Measurements from ENCODE around the gene YBEY. TPM values are rescaled to one million over a fixed set of nuclear protein-coding genes. Genes with fewer than 3 reads are reported as not detected.

YBEY gene
- polyA plus RNA-seq, 1 donor from 2014 or later = 88.4 TPM

DNA sequence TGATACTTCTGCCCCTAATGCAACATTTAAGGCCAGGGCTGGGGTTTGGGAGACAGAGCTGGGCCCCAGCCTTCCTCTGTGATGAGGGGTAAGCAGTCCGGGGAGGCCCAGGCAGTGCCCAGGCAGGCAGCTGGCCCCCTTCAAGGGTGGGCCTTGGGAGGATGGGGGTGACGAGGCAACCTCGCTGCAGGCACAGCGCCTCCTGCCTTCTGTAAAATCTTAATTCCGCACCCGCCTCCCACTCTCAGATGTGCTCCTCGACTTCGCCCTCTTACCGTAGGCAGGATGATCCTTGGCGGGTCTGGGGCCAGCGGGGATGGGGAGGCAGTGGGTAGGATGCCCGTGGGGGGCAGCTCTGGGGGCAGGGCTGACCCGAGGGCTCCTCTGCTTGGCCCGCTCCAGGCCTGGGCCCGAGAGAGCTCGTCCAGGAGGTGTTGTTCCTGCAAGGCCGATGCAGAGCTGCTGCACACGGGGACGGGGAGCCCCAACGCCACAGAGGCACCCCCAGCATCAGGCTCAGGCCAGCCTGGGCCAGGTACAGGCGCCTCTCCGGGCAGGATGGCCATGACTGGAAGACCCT is 28.4 kb downstream of the YBEY start:
- no peak overlapping the region for H2AFZ ChIP-seq (ENCODE audit: low read depth, low read length)
- H3K27me3 ChIP-seq (ENCODE audit: insufficient read depth, low read depth, low read length) = no peaks in the 10 kb centered on the region
- H3K4me3 ChIP-seq (ENCODE audit: low read length) = no peak overlapping the region
- TF ChIP-seq MXI1 (conservative IDR thresholded peaks at IDR 0.05; ENCODE audit: poor library complexity, severe bottlenecking) (no peak), SMC3 (conservative IDR thresholded peaks at IDR 0.05; ENCODE audit: poor library complexity) (no peak), TAF1 (IDR thresholded peaks at IDR 0.05; ENCODE audit: low read depth) (no peak), POLR2AphosphoS5 (IDR thresholded peaks at IDR 0.05) (no peak), RAD21 (conservative IDR thresholded peaks at IDR 0.05) (no peak), EP300 (conservative IDR thresholded peaks at IDR 0.05; ENCODE audit: poor library complexity, severe bottlenecking) (no peak), EZH2 (IDR thresholded peaks at IDR 0.05; ENCODE audit: borderline replicate concordance, insufficient read depth, low read length, poor library complexity, severe bottlenecking) (no peak)
- TF ChIP-seq, protein P1, sequence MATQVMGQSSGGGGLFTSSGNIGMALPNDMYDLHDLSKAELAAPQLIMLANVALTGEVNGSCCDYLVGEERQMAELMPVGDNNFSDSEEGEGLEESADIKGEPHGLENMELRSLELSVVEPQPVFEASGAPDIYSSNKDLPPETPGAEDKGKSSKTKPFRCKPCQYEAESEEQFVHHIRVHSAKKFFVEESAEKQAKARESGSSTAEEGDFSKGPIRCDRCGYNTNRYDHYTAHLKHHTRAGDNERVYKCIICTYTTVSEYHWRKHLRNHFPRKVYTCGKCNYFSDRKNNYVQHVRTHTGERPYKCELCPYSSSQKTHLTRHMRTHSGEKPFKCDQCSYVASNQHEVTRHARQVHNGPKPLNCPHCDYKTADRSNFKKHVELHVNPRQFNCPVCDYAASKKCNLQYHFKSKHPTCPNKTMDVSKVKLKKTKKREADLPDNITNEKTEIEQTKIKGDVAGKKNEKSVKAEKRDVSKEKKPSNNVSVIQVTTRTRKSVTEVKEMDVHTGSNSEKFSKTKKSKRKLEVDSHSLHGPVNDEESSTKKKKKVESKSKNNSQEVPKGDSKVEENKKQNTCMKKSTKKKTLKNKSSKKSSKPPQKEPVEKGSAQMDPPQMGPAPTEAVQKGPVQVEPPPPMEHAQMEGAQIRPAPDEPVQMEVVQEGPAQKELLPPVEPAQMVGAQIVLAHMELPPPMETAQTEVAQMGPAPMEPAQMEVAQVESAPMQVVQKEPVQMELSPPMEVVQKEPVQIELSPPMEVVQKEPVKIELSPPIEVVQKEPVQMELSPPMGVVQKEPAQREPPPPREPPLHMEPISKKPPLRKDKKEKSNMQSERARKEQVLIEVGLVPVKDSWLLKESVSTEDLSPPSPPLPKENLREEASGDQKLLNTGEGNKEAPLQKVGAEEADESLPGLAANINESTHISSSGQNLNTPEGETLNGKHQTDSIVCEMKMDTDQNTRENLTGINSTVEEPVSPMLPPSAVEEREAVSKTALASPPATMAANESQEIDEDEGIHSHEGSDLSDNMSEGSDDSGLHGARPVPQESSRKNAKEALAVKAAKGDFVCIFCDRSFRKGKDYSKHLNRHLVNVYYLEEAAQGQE (IDR thresholded peaks at IDR 0.05; ENCODE audit: borderline replicate concordance) = no peak
- TF ChIP-seq, protein P2, sequence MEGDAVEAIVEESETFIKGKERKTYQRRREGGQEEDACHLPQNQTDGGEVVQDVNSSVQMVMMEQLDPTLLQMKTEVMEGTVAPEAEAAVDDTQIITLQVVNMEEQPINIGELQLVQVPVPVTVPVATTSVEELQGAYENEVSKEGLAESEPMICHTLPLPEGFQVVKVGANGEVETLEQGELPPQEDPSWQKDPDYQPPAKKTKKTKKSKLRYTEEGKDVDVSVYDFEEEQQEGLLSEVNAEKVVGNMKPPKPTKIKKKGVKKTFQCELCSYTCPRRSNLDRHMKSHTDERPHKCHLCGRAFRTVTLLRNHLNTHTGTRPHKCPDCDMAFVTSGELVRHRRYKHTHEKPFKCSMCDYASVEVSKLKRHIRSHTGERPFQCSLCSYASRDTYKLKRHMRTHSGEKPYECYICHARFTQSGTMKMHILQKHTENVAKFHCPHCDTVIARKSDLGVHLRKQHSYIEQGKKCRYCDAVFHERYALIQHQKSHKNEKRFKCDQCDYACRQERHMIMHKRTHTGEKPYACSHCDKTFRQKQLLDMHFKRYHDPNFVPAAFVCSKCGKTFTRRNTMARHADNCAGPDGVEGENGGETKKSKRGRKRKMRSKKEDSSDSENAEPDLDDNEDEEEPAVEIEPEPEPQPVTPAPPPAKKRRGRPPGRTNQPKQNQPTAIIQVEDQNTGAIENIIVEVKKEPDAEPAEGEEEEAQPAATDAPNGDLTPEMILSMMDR (IDR thresholded peaks at IDR 0.05; ENCODE audit: poor library complexity, severe bottlenecking) = no peak
- H3K9ac ChIP-seq (ENCODE audit: low read length) = no peak overlapping the region
- H3K36me3 ChIP-seq (ENCODE audit: insufficient read depth, low read length) = no peaks in the 10 kb centered on the region
- no peaks in the 10 kb centered on the region for H4K20me1 ChIP-seq (ENCODE audit: insufficient read depth)
- H3F3A ChIP-seq (ENCODE audit: insufficient read depth, low read length, poor library complexity, severe bottlenecking) = no peaks in the 10 kb centered on the region
- no peak overlapping the region for H3K27ac ChIP-seq (ENCODE audit: low read length)
- H3K4me2 ChIP-seq (ENCODE audit: low read length) = no peak overlapping the region
- H3K79me2 ChIP-seq (replicated peaks; ENCODE audit: insufficient read depth, low read length) = no peaks in the 10 kb centered on the region
- no peaks in the 10 kb centered on the region for H3K9me2 ChIP-seq (ENCODE audit: insufficient read depth, low read length)
- H3K9me3 ChIP-seq (ENCODE audit: low read length) = no peaks in the 10 kb centered on the region

DNA sequence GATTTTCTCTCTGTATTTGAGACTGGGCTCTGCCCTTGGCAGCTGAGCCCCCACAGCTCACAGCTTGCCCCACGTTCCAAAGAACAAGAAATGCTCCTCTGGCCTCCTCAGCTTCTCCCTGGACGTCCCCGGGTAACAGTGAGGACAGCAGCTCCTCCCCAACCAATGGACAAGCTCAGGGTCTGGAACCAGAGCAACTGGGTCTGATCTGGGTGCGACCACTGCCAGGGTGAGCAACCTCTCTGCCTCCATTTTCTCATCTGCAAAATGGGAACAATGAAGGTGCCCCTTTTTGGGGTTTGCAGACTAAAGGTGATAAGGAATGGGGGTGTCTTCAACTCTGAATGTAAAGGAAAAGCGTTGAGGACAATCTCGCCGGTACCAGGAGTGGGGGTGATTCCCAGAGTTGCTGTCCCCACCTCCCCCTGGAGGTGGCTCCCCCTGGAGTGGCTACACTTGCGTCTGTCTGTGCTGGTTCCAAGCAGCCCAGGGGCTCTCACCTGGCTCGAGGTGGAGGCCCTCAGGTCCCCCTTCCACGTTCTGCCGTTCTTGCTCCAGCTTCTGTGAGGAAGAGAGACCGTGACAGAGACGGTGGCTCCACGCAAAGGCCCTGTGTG is 30.7 kb downstream of the YBEY start:
- no peak overlapping the region for H3K27ac ChIP-seq (ENCODE audit: low read length)
- H3K79me2 ChIP-seq (replicated peaks; ENCODE audit: insufficient read depth, low read length) = peaks cover 13% of the 10 kb centered on the region
- H3K36me3 ChIP-seq (ENCODE audit: insufficient read depth, low read length) = no peaks in the 10 kb centered on the region
- no peaks in the 10 kb centered on the region for H3K27me3 ChIP-seq (ENCODE audit: insufficient read depth, low read depth, low read length)
- TF ChIP-seq MXI1 (conservative IDR thresholded peaks at IDR 0.05; ENCODE audit: poor library complexity, severe bottlenecking) (no peak), SMC3 (conservative IDR thresholded peaks at IDR 0.05; ENCODE audit: poor library complexity) (no peak), POLR2AphosphoS5 (IDR thresholded peaks at IDR 0.05) (no peak), RAD21 (conservative IDR thresholded peaks at IDR 0.05) (no peak), TAF1 (IDR thresholded peaks at IDR 0.05; ENCODE audit: low read depth) (no peak), EZH2 (IDR thresholded peaks at IDR 0.05; ENCODE audit: borderline replicate concordance, insufficient read depth, low read length, poor library complexity, severe bottlenecking) (no peak), EP300 (conservative IDR thresholded peaks at IDR 0.05; ENCODE audit: poor library complexity, severe bottlenecking) (no peak)
- TF ChIP-seq, protein P1 (IDR thresholded peaks at IDR 0.05; ENCODE audit: borderline replicate concordance) = no peak
- TF ChIP-seq, protein P2 (IDR thresholded peaks at IDR 0.05; ENCODE audit: poor library complexity, severe bottlenecking) = no peak
- H3K4me3 ChIP-seq (ENCODE audit: low read length) = no peak overlapping the region
- H4K20me1 ChIP-seq (ENCODE audit: insufficient read depth) = no peaks in the 10 kb centered on the region
- no peak overlapping the region for H3K4me2 ChIP-seq (ENCODE audit: low read length)
- no peak overlapping the region for H3K9ac ChIP-seq (ENCODE audit: low read length)
- H2AFZ ChIP-seq (ENCODE audit: low read depth, low read length) = no peak overlapping the region
- no peaks in the 10 kb centered on the region for H3F3A ChIP-seq (ENCODE audit: insufficient read depth, low read length, poor library complexity, severe bottlenecking)
- no peaks in the 10 kb centered on the region for H3K9me3 ChIP-seq (ENCODE audit: low read length)
- H3K9me2 ChIP-seq (ENCODE audit: insufficient read depth, low read length) = no peaks in the 10 kb centered on the region

Data from neural cell (in vitro differentiated cells).